Bone marrow (tissue), 2 donors: Measurements from ENCODE around the gene PLA2R1.

Experiments
- DNase-seq, 2 donors: peaks; one replicate each; lab custom pipeline; 2025; lab: John Stamatoyannopoulos, UW

Gene PLA2R1

GRCh38 chr2:159933727-159934049, 128.7 kb downstream of the PLA2R1 start:
- DNase-seq = peak in 1 of 2 donors; percentile 51

GRCh38 chr2:159933040-159933726, 129.2 kb downstream of the PLA2R1 start:
- DNase-seq = no peak

DNA sequence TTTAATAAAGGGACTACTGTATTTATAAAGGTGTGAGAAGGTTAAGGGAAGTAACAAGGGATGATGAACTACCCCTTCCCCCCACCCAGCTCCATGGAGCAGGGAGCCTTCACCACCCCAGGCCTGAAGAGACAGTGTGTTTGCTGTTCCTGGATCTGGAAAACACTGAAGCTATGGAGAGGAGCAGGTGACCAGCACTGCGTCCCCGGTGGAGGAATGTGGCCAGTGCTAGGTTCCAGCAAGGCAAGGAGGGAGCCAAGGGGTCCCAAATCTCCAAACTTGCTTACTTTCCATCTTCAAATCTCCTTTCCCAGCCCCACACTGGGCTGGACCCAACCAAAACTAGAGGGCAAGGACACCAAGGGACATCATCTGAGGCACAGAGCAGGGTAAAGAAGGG, 135.7 kb downstream of the PLA2R1 start:
- DNase-seq = no peak

DNA sequence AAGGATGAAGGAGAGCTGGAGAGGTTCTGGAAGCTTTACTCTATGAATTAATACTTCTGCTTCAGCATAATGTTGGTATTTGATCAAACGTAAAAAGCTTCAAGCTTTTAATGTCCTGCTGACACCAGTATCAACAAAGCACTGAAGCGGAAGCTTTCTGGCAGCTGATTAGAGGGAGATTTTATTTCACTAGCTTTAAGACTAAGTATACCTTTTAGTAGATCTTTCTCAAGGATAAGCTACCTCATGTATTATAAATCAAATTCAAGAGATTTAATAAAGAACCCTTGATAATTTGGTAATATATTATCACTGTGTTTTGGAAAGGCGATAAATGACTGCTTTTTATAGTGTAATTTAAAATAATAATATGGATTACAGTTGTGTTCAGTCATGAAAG, 136.4 kb downstream of the PLA2R1 start:
- DNase-seq = no peak

DNA sequence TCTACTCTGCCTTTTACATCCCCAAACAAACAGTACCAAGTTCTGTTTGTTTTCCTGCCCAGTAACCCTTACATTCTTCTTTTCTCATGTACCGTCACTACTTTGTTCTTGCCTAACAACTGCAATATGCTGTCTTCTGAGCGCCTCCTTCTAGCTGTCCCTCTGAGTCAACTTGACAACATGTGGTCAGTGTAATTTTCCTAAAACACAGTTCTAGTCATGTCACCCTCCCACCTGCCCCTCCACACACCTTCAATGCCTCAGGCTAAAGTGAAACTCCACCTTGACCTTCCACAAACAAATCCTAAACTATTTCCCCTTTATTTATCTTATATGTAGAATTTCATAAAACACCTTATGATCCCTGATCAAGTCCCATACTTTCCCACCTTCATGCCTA, 139.9 kb downstream of the PLA2R1 start:
- DNase-seq = no peak

DNA sequence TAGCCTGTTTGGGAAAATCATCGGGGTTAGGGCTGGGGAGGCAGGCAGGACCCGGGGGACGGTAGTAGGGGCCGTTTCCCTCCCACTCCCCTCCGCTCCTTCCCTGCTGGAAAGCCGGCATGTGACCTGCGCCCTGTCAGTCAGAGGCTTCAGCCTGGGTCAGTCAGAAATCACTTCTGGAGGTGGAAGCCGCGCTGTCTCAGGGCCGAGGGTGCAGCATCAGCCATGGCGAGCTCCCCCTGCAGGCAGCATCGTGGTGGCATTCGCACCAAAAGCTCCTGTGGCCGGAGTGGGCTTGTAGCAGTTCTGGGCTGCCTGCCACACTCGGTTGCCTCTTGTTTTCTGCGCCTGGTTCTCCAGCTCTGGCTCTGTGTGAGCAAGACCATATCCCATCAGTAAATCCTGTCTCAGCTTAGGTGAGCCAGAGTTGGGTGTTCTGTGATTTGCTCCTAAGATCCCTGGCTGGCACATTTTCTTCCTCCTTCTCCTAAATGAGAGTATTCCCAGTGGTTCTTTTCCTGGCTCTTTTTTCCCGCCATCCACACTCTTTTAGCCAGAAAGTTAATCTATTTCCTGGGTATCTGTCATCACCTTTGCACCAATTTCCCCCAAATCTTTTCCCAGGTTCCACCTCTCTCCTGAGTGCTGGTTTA, 140.5 kb downstream of the PLA2R1 start:
- DNase-seq = peak; percentile 23 to 34

- no peak for DNase-seq
These were observed 145.9 kb downstream of the PLA2R1 start for GRCh38 chr2:159916511-159916910.

GRCh38 chr2:159913900-159914299, 148.5 kb downstream of the PLA2R1 start:
- DNase-seq = no peak

DNA sequence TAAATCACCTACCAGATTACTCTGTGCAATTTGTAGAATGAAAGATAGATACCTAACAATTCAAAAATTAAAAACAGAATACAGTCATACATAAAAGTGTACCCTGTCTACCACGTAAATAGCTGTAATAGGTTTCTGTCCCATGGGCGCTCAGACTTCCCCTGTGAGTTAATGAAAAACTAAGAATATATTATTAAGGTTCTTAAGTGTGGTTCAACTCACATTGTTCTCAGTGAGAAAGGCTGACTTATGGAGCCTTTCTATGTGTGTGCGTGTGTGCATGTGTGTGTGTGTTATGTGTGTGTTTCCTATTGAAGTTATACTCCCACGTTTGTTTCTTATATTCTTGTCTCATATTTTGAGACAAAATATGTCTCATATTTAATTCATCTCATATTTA, 149.8 kb downstream of the PLA2R1 start:
- DNase-seq = no peak

DNA sequence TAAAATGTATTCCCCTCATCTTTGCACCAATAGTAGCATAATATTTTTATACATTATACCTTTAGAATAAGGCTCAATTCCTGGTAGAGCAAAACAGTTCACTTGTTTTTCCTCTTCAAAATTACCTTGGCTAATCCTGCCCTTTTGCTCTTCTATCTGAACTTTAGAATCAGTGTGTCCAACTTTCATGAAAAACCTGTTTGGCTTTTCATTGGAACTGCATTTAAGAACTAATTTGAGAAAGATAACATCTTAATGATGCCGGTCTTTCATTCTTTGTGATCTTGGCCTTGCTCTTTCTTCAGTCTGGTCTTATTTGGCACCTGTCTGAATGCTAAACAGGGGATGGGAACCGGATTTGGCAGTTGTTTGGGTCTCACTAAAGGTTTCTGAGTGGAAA, 151.5 kb downstream of the PLA2R1 start:
- no peak for DNase-seq

DNA sequence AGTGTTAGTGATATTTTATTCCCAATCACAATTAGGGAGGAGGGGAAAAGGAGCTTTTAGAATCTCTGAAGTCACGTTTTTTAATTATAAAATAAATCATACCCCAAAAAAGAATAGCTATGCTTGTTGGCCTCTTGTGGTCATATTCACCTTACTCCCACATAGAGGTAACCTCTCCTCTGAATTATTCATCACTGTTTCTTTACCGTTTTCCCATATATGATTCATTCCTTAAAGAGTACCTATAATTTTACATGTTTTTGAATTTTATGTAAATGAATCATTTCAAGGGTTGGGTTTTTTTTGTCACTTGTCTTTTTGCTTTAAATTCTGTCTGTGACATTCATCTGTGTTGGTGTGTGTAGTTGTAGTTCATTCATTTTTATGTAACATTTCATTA, 153.8 kb downstream of the PLA2R1 start:
- DNase-seq = no peak

GRCh38 chr2:159907909-159908308, 154.5 kb downstream of the PLA2R1 start:
- DNase-seq = no peak

- DNase-seq = no peak
These were observed 156.3 kb downstream of the PLA2R1 start for GRCh38 chr2:159905926-159906714.

GRCh38 chr2:159904959-159905305, 157.5 kb downstream of the PLA2R1 start:
- no peak for DNase-seq

DNA sequence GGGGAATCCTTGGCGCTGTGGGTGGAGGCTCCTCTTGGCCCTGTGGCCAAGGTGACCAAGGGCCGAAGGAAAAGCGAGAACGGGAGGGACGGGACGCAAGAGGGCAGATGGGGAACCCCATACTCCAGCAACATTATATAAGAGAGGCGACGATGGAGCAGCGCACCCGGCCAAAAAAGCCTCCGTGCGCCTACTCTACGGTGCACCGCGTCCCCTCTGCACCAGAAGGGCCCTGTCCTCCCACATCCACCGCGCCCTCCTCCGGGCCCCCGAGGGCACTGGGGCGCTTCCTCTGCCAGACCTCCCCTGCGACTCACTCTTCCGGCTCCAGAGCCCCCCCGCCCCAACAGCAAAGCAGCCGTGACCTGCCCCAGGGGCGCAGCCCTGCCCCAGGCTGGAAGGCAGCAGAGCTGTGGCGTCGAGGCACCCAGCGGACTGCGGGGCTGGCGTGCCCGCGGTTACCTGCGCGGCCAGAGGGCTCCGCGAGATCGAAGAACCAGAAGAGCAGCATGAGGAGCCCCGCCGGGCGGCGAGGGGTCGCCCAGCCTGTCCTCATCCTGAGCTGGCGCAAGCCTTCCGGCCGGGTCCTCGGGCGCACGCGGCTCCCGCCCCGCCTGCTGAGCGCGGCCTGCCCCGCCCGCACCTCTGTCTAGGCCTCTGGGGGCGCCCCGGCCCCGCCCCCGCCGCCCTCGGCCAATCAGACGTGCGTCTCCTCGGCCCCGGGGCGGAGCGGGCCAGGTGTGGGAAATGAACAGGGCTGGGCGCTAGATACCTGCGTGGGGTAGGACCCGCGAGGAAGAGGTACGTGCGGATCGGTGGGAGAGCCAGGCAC, 158.1 kb downstream of the PLA2R1 start, which contains the start of gene LY75:
Gene LY75 (minus strand): TSS at position 630 of the 832 bp plus-strand sequence.
- DNase-seq = peak; percentile 50 to 69

- peak; percentile 21 to 66 for DNase-seq
These were observed 158.8 kb downstream of the PLA2R1 start for GRCh38 chr2:159903443-159904126.

DNA sequence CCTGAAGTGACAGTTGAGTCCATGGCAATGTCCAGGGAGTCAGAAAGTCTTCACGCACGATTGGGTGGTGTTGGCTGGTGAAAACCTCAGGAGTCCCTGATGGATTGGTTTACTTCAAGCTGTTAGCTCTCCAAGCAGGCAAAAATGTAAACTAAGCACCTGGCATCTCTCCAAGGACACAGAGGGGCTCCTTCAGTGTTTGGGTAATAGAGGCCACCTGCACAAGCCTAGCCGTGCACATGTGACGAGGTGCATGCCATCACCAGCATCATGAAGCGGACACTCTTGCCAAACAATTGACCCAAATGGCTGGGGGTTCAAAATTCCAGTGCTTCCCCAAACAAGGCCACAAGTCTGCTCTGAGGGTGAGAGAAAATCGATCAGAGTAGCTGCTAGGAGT, 159.7 kb downstream of the PLA2R1 start:
- DNase-seq = no peak

GRCh38 chr2:159900343-159900742, 162.1 kb downstream of the PLA2R1 start:
- DNase-seq = no peak

DNA sequence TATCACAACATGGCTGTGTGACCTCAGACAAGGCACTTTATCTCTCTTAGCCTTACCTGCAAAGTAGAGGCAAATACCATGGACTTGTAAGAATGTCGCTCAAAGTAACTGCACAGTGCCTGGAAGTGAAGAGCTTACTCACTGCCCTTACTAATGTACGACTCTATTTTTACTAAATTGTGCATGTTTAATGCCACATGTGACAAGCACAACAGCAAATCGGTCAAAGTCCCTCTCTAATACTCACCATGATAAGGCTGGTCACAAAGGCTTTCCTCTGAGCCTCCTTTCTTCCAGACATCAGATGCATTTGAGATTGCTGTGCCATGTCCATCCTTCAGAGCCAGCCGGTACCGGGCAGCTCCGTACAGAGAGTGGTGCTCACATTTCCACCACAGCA, 164.0 kb downstream of the PLA2R1 start:
- DNase-seq = no peak

GRCh38 chr2:159897720-159898119, 164.7 kb downstream of the PLA2R1 start:
- no peak for DNase-seq

GRCh38 chr2:159897081-159897480, 165.3 kb downstream of the PLA2R1 start:
- no peak for DNase-seq
